Endothelial cell (in vitro differentiated cells): Measurements from ENCODE around the gene AQP11. TPM values are rescaled to one million over a fixed set of nuclear protein-coding genes. Genes with fewer than 3 reads are reported as not detected.

Experiments used
- DNase-seq: peaks from one replicate; pipeline ENCODE4 v3.0.0; 2021; ENCODE audit warnings: low spot score
- H3K27ac Mint-ChIP-seq: one replicate; pipeline ENCODE4 v1.8.0; 2021; ENCODE audit warnings: mixed read lengths, inconsistent platforms; ENCODE audit not compliant: unreplicated experiment
- H3K27me3 Mint-ChIP-seq: one replicate; pipeline ENCODE4 v1.8.0; 2021; ENCODE audit warnings: mild to moderate bottlenecking, moderate library complexity, mixed read lengths, inconsistent platforms; ENCODE audit not compliant: unreplicated experiment
- H3K36me3 Mint-ChIP-seq: one replicate; pipeline ENCODE4 v1.8.0; 2021; ENCODE audit warnings: mild to moderate bottlenecking, low read depth, mixed read lengths, inconsistent platforms; ENCODE audit not compliant: unreplicated experiment
- H3K4me1 Mint-ChIP-seq: one replicate; pipeline ENCODE4 v1.8.0; 2021; ENCODE audit warnings: mild to moderate bottlenecking, mixed read lengths, inconsistent platforms; ENCODE audit not compliant: unreplicated experiment
- H3K4me3 Mint-ChIP-seq: one replicate; pipeline ENCODE4 v1.8.0; 2021; ENCODE audit warnings: mild to moderate bottlenecking, mixed read lengths, inconsistent platforms; ENCODE audit not compliant: unreplicated experiment
- H3K9me3 Mint-ChIP-seq: one replicate; pipeline ENCODE4 v1.8.0; 2021; ENCODE audit warnings: mixed read lengths, inconsistent platforms; ENCODE audit not compliant: unreplicated experiment
- total RNA-seq: library from RNA; stranded (reverse); fragmentation: NEBNext Ultra II Directional; extraction: Animal tissue kit (Norgen Biotek cat#: 25700); gene quantifications from one replicate; pipeline ENCODE4 v1.2.1, GENCODE V29; 2021; ENCODE audit not compliant: unreplicated experiment
- TF ChIP-seq, protein P1 (sequence below): fragments of 200-600 bp; sonication (generic); IDR thresholded peaks from one replicate; pipeline ENCODE4 v1.5.0; 2021; ENCODE audit warnings: antibody characterized with exemption; ENCODE audit not compliant: unreplicated experiment

AQP11 gene
- total RNA-seq, 1 donor from 2014 or later = 0.33 TPM

- no peak for DNase-seq
- no peak overlapping the region for H3K27ac Mint-ChIP-seq
- no peaks in the 10 kb centered on the region for H3K9me3 Mint-ChIP-seq
- no peaks in the 10 kb centered on the region for H3K36me3 Mint-ChIP-seq
- TF ChIP-seq, protein P1, sequence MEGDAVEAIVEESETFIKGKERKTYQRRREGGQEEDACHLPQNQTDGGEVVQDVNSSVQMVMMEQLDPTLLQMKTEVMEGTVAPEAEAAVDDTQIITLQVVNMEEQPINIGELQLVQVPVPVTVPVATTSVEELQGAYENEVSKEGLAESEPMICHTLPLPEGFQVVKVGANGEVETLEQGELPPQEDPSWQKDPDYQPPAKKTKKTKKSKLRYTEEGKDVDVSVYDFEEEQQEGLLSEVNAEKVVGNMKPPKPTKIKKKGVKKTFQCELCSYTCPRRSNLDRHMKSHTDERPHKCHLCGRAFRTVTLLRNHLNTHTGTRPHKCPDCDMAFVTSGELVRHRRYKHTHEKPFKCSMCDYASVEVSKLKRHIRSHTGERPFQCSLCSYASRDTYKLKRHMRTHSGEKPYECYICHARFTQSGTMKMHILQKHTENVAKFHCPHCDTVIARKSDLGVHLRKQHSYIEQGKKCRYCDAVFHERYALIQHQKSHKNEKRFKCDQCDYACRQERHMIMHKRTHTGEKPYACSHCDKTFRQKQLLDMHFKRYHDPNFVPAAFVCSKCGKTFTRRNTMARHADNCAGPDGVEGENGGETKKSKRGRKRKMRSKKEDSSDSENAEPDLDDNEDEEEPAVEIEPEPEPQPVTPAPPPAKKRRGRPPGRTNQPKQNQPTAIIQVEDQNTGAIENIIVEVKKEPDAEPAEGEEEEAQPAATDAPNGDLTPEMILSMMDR = no peak
- H3K27me3 Mint-ChIP-seq = no peaks in the 10 kb centered on the region
- no peaks in the 10 kb centered on the region for H3K4me1 Mint-ChIP-seq
- H3K4me3 Mint-ChIP-seq = no peak overlapping the region
Measured at GRCh38 chr11:77647654-77648305, 58.0 kb downstream of the AQP11 start.

- no peaks in the 10 kb centered on the region for H3K9me3 Mint-ChIP-seq
- no peaks in the 10 kb centered on the region for H3K27me3 Mint-ChIP-seq
- H3K4me1 Mint-ChIP-seq = no peaks in the 10 kb centered on the region
- DNase-seq = no peak
- H3K27ac Mint-ChIP-seq = no peak overlapping the region
- TF ChIP-seq, protein P1 = no peak
- no peak overlapping the region for H3K4me3 Mint-ChIP-seq
- no peaks in the 10 kb centered on the region for H3K36me3 Mint-ChIP-seq
Measured at GRCh38 chr11:77650123-77650522, 60.4 kb downstream of the AQP11 start.

GRCh38 chr11:77654770-77655434, 65.1 kb downstream of the AQP11 start:
- TF ChIP-seq, protein P1 = no peak
- no peak for DNase-seq
- no peaks in the 10 kb centered on the region for H3K9me3 Mint-ChIP-seq
- H3K36me3 Mint-ChIP-seq = no peaks in the 10 kb centered on the region
- H3K27ac Mint-ChIP-seq = no peak overlapping the region
- H3K4me1 Mint-ChIP-seq = no peaks in the 10 kb centered on the region
- no peak overlapping the region for H3K4me3 Mint-ChIP-seq
- no peaks in the 10 kb centered on the region for H3K27me3 Mint-ChIP-seq

DNA sequence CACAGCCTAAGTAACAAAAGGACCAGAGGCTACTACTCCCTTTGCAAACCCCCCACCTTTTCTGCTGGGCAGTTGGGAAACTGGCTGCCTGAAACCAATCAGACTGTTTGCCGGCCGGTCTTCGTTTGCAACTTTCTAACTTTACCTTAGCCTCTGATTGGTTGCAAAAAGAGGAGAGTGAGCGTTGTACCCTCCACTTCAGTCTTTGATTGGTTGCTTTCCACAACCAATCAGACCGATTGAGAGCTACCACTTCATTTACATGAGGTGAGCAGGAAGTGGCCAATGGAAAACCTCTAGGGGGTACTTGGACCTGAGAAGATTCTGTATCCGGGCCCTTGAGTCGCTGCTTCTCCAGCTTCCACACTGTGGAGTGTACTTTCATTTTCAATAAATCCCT, 66.6 kb downstream of the AQP11 start:
- H3K9me3 Mint-ChIP-seq = no peaks in the 10 kb centered on the region
- no peaks in the 10 kb centered on the region for H3K27me3 Mint-ChIP-seq
- no peaks in the 10 kb centered on the region for H3K36me3 Mint-ChIP-seq
- no peaks in the 10 kb centered on the region for H3K4me1 Mint-ChIP-seq
- no peak for DNase-seq
- H3K4me3 Mint-ChIP-seq = no peak overlapping the region
- TF ChIP-seq, protein P1 = no peak
- H3K27ac Mint-ChIP-seq = no peak overlapping the region

GRCh38 chr11:77658213-77659013, 68.7 kb downstream of the AQP11 start:
- no peak for DNase-seq
- Mint-ChIP-seq H3K9me3 (no peaks in the 10 kb centered on the region), H3K27me3 (no peaks in the 10 kb centered on the region), H3K36me3 (no peaks in the 10 kb centered on the region), H3K4me3 (no peak overlapping the region), H3K27ac (no peak overlapping the region), H3K4me1 (no peaks in the 10 kb centered on the region)
- TF ChIP-seq, protein P1 = no peak
